HCEC 1CT (cell line): Measurements from ENCODE around the gene TNIP1.

Source experiments
- DNase-seq: peaks from one replicate; pipeline ENCODE4 v3.0.0-alpha.2; 2017

TNIP1 gene

GRCh38 chr5:150989695-150990094 is 91.1 kb downstream of the TNIP1 start:
- DNase-seq: no peak

- DNase-seq: no peak
Observed at GRCh38 chr5:150987746-150988145, 93.1 kb downstream of the TNIP1 start.
